Fibroblast of villous mesenchyme (primary cell): ENCODE measurements around the gene PPP6R2. TPM values are rescaled to one million over a fixed set of nuclear protein-coding genes. Genes with fewer than 3 reads are reported as not detected.
A peak's percentile ranks its signal among the peaks of the same experiment; 100 is the strongest.

Experiments
- DNase-seq: peaks from one replicate; pipeline ENCODE4 v3.0.0-alpha.2; 2010; ENCODE audit warnings: low read depth
- H3K4me3 ChIP-seq: 2 replicates; pipeline ENCODE4 v1.5.1; 2011; ENCODE audit warnings: low read depth, mild to moderate bottlenecking, low read length
- total RNA-seq: library from RNA; depleted of rRNA; stranded (reverse); fragments of >200 nt; gene quantifications from 2 replicates; pipeline ENCODE4 v1.2.3, GENCODE V29; 2012
- TF ChIP-seq, protein P1 (sequence below): IDR thresholded peaks from 2 replicates; pipeline ENCODE4 v1.5.1; 2012; ENCODE audit warnings: low read depth, mild to moderate bottlenecking, low read length; ENCODE audit not compliant: insufficient read depth

The PPP6R2 gene
- total RNA-seq, 1 donor: 54.0 TPM

GRCh38 chr22:50302564-50302963 is 40.6 kb upstream of the PPP6R2 start:
- TF ChIP-seq, protein P1, sequence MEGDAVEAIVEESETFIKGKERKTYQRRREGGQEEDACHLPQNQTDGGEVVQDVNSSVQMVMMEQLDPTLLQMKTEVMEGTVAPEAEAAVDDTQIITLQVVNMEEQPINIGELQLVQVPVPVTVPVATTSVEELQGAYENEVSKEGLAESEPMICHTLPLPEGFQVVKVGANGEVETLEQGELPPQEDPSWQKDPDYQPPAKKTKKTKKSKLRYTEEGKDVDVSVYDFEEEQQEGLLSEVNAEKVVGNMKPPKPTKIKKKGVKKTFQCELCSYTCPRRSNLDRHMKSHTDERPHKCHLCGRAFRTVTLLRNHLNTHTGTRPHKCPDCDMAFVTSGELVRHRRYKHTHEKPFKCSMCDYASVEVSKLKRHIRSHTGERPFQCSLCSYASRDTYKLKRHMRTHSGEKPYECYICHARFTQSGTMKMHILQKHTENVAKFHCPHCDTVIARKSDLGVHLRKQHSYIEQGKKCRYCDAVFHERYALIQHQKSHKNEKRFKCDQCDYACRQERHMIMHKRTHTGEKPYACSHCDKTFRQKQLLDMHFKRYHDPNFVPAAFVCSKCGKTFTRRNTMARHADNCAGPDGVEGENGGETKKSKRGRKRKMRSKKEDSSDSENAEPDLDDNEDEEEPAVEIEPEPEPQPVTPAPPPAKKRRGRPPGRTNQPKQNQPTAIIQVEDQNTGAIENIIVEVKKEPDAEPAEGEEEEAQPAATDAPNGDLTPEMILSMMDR: no peak
- DNase-seq: no peak
- no peak overlapping the region for H3K4me3 ChIP-seq

DNA sequence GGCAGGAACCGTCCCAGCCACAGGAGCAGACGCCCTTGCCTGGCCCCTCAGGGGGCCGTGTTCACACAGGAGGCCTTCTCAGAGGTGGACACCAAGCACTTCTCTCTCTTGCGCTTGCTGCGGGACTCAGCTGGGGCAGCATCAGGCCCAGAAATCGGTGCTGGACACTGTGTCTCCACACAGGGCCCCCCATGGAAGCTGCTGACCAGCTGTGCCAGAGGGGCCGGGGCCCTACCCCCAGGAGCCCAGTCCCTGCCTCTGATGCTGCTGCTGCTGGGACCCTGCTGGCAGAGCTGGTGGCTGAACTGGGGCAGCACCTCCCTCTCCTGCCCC is 39.6 kb upstream of the PPP6R2 start:
- TF ChIP-seq, protein P1: no peak
- DNase-seq: no peak
- peak overlapping the region; percentile 80 for H3K4me3 ChIP-seq

- TF ChIP-seq, protein P1: peak; percentile 17
- H3K4me3 ChIP-seq: peak overlapping the region; percentile 80
- no peak for DNase-seq
Observed at GRCh38 chr22:50303848-50304527, 39.1 kb upstream of the PPP6R2 start.

- TF ChIP-seq, protein P1: no peak
- peak overlapping the region; percentile 80 for H3K4me3 ChIP-seq
- DNase-seq: no peak
Observed at GRCh38 chr22:50304528-50305392, 38.4 kb upstream of the PPP6R2 start.

DNA sequence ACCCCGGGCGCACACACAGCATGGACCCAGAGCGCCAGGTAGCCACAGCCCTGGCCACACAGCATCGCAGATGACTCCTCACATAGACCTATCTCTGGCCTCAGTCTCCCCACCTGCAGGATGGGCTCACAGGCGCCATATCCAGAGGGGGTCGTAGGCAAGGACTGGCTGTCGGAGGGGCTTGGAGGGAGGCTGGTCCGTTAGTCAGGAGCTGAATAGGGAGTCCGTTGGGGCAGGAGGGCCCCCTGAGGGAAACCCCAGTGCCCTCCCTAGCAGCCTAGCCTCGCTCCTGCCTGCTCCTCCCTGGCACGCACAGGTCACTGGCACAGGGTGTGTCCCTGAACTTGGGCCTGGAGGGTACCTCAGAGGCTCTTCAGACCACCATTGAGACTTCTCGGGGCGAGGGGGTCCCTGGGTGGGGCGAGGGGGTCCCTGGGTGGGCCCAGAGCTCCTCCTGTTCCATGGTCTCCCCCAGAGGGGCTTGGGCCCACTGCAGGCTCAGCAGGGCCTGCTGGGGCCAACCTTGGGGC is 37.7 kb upstream of the PPP6R2 start:
- TF ChIP-seq, protein P1: no peak
- no peak for DNase-seq
- peak overlapping the region; percentile 80 for H3K4me3 ChIP-seq

DNA sequence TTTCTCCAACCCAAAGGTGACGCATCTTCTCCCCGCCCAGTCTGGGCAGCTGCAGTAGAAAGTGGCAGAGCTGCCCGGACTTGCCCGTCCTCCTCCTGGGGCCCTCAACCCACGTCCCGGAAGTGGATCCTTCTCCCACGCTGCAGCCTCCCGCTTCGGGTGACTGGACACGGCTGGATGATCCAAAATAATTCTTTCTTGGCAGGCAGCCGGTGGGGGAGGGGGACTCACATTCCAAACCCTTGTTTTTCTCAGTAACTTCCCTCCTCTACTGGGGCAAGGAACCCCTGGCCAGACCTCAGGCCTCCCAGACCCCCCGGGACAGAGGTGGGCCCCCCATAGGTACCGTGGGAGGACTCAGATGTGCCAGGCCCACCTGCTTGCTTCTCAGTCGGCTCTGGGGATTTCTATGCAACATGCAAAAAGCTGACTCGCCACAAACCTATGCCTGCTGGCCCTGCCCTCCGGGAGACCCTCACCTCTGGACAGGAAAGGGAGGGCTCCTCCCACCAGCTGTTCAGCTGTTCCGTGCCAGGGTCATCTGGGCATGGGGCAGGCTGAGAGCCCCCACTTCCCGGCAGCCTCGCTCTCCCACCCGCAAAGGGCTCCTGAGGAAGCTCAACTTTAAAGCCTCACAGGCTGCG is 37.1 kb upstream of the PPP6R2 start:
- peak overlapping the region; percentile 80 for H3K4me3 ChIP-seq
- TF ChIP-seq, protein P1: no peak
- DNase-seq: peak; percentile 95
